ENCODE data around the gene LMO4.

Gene LMO4

GRCh38 chr1:87330057-87330884 is 1.6 kb downstream of the LMO4 start:
- H3K4me3 ChIP-seq (ENCODE audit: low read depth, low read length), result peak overlapping the region; percentile 74
- TF ChIP-seq, protein P1, sequence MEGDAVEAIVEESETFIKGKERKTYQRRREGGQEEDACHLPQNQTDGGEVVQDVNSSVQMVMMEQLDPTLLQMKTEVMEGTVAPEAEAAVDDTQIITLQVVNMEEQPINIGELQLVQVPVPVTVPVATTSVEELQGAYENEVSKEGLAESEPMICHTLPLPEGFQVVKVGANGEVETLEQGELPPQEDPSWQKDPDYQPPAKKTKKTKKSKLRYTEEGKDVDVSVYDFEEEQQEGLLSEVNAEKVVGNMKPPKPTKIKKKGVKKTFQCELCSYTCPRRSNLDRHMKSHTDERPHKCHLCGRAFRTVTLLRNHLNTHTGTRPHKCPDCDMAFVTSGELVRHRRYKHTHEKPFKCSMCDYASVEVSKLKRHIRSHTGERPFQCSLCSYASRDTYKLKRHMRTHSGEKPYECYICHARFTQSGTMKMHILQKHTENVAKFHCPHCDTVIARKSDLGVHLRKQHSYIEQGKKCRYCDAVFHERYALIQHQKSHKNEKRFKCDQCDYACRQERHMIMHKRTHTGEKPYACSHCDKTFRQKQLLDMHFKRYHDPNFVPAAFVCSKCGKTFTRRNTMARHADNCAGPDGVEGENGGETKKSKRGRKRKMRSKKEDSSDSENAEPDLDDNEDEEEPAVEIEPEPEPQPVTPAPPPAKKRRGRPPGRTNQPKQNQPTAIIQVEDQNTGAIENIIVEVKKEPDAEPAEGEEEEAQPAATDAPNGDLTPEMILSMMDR (IDR thresholded peaks at IDR 0.05; ENCODE audit: low read depth, low read length, missing control alignments), result no peak
- in situ Hi-C loops (cut with HindIII; ENCODE audit: low sequenced_read_pairs), result loop anchor here (5.0 kb wide), 2 partner anchors 92 to 627 kb away; no protein-coding TSS in a partner anchor
- DNase-seq (ENCODE audit: low read depth), result no peak

GRCh38 chr1:87330885-87331364 is 2.2 kb downstream of the LMO4 start:
- peak overlapping the region; percentile 74 for H3K4me3 ChIP-seq (ENCODE audit: low read depth, low read length)
- no peak for DNase-seq (ENCODE audit: low read depth)
- TF ChIP-seq, protein P1 (IDR thresholded peaks at IDR 0.05; ENCODE audit: low read depth, low read length, missing control alignments), result no peak
- in situ Hi-C loops (cut with HindIII; ENCODE audit: low sequenced_read_pairs), result loop anchor here (5.0 kb wide), 2 partner anchors 91 to 626 kb away; no protein-coding TSS in a partner anchor

- DNase-seq (ENCODE audit: low read depth), result no peak
- TF ChIP-seq, protein P1 (IDR thresholded peaks at IDR 0.05; ENCODE audit: low read depth, low read length, missing control alignments), result peak; percentile 34
- H3K4me3 ChIP-seq (ENCODE audit: low read depth, low read length), result peak overlapping the region; percentile 74
- in situ Hi-C loops (cut with HindIII; ENCODE audit: low sequenced_read_pairs), result loop anchor here (5.0 kb wide), 2 partner anchors 91 to 626 kb away; no protein-coding TSS in a partner anchor
Observed at GRCh38 chr1:87331365-87332241, 2.9 kb downstream of the LMO4 start.

DNA sequence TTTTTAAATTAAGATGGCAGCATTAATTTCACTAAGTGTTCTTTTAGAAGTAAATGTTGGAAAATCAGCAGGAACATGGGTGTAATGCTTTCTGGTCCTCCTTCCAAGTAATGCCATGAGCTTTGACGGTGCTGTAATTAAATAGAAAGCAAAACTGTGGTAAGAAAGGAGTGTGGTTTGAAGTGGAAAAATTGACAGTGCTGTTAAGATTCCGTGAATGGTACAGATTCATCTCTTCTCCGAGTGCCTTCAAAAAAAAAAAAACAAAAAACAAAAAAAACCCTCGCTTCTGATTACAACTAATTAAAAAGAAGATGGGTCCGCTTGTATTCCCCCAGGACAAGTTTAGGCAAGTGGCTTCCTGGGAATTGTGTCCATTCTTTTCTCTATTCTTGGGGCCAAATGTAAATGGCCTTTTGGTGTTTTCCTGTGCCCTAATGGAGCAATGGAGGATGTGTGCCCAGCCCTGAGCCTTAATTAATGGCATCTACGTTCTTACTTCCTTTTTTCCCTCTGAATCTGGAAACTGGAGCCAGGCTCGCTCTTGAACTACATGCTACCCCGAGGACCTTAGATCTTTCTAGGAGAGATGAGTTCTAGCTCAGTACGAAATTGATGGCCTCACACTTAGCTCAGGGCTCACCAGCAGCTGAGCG is 5.1 kb downstream of the LMO4 start:
- peak overlapping the region; percentile 53 for H3K4me3 ChIP-seq (ENCODE audit: low read depth, low read length)
- DNase-seq (ENCODE audit: low read depth), result no peak
- in situ Hi-C loops (cut with HindIII; ENCODE audit: low sequenced_read_pairs), result loop anchor here (5.0 kb wide), 2 partner anchors 88 to 623 kb away; no protein-coding TSS in a partner anchor
- TF ChIP-seq, protein P1 (IDR thresholded peaks at IDR 0.05; ENCODE audit: low read depth, low read length, missing control alignments), result no peak

DNA sequence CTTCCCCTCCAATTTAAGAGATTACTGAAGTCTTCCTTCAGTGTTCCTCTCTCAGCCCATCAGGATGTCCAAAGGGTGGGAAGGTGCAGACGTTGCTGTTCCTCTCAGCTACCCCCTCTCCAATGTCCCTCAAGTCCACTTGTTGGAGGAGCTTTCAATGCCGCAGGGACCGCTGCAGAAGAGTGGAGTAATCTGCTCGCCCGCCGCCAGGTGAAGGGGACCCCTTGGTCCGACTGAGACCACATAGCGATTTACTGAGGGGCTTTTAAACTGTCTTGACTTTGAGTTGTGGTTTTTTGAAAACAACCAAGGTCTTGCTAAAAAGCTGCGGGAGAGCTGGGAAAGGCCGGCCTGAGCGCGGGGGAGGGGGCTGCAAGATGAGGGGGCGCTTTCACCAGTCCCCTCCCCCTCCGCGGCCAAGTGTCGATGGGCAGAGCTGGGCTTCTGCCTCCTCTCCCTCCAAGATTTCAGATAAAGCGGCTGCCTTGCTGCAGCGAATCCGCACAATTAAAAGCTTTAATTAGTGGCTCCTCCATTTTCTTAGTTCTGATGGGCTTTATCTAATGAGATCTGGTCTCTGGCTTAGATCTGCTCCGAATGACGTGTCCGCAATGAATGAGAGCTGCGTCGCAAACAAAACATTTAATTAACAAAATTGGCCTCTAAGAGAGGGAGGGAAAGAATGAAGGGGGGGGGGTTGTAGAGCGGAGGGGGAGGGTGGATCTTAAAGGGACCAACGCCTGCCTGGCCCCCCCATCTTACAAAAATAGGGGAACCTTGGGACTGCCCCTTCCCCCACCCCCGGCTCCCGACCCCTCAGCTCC is 5.9 kb downstream of the LMO4 start:
- H3K4me3 ChIP-seq (ENCODE audit: low read depth, low read length), result peak overlapping the region; percentile 53
- TF ChIP-seq, protein P1 (IDR thresholded peaks at IDR 0.05; ENCODE audit: low read depth, low read length, missing control alignments), result peak; percentile 44
- DNase-seq (ENCODE audit: low read depth), result no peak
- in situ Hi-C loops (cut with HindIII; ENCODE audit: low sequenced_read_pairs), result loop anchor here (5.0 kb wide), 2 partner anchors 88 to 623 kb away; no protein-coding TSS in a partner anchor
